HG03460 (cell line): ENCODE data around the gene FBXL7.
A peak's percentile ranks its signal among the peaks of the same experiment; 100 is the strongest.

Source experiments
- ATAC-seq: cut with Tn5 transposase; IDR thresholded peaks from one replicate; pipeline ENCODE4 v1.9.1; 2021; ENCODE audit not compliant: unreplicated experiment

The FBXL7 gene

DNA sequence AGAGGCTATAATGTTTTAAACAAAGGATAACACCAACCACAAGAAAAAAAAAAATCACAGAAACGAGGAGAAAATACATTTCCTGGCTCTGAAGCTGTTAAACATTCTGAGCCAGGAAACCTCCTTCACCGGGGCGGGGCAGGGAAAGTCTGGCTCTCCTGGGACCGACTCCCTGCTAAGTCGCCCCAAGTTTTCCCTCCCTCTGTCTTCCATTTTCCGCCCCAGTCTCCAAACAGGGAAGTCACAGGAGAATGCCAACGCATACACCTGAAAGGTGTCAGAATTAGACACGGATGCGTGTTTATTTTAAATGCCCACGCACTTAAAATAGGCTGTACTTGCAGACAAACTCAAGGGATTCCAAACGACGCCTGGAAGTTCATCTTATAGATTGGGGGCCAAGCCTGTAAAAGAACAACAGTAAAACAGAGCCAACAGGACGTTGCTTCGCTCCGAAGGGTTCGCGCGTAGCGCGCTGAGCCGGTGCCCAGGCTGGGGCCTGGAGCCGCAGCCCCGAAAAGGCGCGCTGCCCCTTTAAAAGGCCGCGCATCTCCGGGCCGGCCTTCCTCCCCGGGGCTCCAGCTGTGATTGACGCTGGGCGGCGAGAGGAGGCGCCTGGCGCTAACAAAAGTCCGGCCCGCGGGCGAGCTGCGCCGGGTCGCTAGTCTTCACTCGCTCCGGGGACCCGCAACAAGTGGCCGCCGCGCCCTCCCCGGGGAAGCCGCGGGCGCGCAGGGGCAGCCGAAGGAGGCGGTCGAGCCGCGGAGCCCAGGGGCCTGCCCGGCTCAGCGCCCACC lies at the start of gene FBXL7:
FBXL7 (plus strand) TSS at position 653 of the 797 bp plus-strand sequence.
- peak; percentile 46 for ATAC-seq

DNA sequence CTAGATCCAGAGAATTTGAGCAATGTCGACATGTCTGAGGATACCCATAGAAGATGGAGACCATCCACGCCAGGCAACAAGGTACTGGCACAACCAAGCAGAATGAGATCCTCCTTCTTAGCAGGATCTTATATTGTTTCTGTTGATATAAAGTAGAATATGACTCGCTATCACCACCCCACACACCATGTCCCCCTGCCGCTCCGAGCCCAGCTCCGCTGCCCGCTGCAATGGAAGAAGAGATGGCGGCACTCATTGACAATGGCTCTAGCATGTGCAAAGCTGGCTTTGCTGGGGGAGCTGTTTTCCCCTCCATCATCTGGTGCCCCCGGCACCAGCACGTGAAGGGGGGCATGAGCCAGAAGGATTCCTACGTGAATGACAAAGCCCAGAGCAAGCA lies 49.5 kb upstream of the FBXL7 start:
- no peak for ATAC-seq

DNA sequence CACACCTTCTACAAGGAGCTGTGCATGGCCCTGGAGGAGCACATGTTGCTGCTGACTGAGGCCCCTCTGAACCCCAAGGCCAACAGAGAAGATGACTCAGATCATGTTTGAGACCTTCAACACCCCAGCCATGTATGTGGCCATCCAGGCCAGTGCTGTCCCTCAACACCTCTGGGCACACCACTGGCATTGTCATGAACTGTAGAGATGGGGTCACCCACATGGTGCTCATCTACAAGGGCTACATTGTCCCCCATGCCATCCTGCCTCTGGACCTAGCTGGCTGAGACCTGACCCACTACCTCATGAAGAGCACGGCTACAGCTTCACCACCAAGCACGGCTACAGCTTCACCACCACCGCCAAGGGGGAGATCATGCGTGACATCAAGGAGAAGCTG lies 49.0 kb upstream of the FBXL7 start:
- no peak for ATAC-seq

DNA sequence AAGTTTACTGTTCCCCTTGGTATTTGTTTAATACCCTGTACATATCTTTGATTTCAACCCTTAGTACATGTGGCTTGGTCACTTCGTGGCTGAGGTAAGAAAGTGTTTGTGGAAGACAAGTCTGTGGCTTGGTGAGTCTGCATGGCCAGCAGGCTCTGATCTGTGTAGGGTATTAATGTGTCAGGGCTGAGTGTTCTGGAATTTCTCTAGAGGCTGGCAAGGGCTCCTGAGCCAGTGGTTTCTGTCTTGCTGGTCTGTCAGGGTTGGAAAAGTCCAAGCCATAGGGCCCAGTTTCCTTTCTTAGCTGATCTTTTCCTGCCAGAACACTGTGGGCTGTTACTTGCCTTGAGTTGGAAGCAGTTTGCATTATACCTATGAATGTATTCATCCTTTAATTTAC lies 48.0 kb upstream of the FBXL7 start:
- no peak for ATAC-seq

DNA sequence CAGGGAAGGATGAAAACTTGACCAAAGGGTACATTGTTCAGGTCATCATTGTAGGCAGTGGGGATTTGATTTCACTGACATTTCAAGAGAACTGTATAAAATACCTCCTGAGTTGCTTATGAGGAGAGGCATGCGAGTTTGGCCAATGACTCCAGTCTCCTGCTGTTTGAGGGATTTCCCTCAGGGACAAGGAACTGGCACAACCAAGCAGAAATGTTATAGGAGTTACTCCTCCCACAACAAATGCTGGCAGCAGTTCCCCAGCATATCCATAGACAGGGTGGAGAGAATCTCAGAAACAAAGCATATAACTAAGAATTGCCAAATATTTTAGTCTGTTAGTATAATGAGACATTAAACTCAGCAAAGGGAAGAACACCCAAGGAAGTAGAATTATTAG lies 47.2 kb upstream of the FBXL7 start:
- no peak for ATAC-seq

DNA sequence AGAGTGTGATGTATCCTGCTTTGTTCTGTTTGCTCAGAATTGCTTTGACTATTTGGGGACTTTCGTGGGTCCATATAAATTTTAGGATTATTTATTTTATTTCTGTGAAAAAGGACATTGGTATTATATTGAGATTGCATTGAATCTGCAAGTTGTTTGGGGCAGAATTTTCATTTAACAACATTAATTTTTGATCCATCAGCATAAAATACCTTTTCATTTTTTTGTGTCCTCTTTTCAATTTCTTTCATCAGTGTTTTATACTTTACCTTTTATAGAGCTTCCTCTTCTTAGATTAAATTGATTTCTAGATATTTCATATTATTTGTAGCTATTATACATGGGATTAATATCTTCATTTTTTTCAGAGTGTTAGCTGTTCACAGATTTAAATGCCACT lies 40.8 kb upstream of the FBXL7 start:
- ATAC-seq, result no peak

DNA sequence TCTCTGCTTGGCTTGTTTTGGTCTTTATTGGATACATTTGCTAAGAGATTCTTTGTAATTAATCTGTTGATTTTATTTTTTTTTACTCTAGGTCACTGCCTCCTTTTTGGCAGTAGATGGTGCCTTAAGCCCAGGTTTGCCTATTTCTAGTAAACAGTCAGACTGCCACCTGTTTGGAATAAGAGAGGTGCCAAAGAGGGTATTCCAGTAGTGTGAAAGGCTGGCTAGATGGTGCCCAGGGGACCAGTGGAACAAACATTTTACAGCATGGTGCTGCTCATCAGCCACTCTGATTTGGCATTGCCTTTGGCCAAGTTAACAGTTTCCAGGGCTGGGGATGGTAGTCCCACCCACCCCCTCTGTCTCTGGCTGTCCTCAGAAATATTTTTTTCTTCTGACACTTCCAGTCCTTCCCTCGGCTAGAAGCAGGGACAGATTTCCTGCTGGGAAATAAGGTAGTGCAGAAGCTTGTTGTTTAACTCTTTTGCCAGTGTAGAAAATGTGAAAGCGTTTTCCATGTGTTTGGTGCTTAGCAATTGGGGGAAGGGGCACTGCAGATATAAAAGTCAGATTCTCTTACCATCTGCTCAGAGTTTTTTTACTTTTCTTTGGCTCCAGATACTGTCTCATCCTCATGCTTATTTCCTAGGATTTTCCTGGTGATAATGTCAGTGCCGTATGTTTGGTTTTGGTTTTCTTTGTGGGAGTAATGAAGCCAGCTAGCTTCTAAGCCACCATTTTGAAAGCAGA lies 36.6 kb upstream of the FBXL7 start:
- ATAC-seq, result no peak

DNA sequence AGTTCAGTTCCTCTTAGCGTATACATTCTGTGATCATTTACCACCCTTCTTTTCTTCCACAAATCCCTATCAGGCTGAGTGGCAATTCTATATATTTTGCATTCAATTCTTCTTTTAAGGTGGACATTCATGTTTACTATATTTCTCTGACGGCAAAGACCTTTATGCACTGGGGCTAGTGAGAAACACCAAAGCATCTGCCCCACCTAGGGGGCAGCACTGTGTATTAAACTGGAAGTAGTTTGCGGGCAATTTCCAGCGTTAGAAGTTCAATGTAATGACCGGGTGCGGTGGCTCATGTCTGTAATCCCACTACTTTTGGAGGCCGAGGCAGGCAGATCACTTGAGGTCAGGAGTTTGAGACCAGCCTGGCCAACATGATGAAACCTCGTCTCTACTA lies 27.9 kb upstream of the FBXL7 start:
- no peak for ATAC-seq

DNA sequence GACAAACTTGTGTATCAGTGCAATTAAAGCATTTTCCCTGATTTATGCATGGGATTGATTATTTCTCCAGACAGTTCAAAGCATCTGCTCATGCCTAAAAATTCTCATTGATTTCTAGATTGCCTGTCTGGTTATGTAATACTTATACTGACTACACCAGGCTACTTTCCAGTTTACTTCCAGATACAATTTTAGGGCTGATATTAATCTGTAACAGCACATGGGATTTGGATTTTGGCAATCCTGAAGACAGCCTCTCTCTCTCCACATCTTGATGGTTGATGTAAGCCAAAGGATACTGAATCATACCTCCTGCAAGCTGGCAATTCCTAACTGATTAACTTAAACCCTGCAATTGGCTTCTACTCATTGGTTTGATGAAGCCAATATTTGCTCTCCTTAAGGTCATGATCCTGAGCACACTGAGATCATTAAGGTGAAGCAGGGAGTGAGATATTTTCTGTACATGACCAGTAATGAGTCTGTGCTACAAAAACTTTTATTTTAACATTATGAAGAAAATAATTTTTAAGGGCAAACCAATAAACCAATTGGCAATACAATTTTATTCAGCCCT lies 25.7 kb upstream of the FBXL7 start:
- ATAC-seq, result no peak

DNA sequence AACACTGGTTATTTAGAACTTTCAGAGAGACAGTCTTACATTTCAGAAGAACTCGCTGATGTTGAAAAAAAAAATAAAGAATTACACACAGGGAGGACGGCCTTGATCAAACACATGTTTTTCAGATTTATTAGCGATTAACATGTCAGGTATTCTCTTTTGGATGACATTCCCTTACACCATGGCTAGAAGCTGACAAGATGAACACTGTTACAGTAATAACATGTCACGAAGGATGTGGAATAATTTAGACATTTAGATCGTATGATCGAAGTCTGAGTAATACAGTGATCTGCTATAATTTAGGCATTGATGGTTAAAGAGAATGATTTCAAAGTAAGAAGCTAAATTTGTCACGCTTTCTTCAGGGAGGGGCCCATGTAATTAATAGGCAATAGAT lies 24.6 kb upstream of the FBXL7 start:
- no peak for ATAC-seq

DNA sequence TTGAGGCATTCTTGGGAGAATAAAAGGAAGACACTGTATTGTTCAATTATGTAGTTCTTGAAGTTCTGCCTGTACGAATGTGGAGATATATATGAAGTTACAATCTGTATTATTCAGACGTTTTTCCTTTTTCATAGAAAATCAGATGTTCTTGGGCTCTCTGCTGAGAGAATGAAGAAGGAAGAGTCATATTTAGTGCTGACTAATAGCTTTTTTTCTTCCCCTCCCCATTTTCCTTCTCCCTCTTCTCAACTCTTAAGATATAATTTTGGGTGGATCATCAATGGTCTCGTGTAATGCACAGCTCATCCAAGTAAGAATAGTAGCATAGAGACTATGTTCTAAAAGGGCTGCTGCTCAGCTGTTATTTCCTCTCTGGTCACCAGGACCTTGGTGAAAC lies 23.0 kb upstream of the FBXL7 start:
- no peak for ATAC-seq

DNA sequence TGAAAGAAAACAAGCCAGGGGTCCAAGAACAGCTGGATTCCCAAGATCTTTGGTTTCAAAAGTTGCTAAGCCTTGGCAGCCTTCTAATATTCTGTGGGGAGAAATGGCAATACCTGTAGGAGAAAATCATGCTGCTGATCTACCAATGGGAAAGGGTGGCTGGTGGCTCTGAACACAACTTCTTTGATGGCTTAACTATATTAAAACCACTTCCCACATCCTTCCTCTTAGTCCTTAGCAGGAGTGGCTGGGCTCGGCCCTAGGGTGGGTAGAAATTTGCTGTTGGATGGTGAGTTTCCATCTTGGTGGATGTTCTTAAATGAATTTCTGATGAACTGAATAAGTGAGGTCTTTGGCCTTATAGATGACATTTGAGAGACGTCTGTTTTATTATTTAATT lies 19.5 kb upstream of the FBXL7 start:
- ATAC-seq, result no peak

DNA sequence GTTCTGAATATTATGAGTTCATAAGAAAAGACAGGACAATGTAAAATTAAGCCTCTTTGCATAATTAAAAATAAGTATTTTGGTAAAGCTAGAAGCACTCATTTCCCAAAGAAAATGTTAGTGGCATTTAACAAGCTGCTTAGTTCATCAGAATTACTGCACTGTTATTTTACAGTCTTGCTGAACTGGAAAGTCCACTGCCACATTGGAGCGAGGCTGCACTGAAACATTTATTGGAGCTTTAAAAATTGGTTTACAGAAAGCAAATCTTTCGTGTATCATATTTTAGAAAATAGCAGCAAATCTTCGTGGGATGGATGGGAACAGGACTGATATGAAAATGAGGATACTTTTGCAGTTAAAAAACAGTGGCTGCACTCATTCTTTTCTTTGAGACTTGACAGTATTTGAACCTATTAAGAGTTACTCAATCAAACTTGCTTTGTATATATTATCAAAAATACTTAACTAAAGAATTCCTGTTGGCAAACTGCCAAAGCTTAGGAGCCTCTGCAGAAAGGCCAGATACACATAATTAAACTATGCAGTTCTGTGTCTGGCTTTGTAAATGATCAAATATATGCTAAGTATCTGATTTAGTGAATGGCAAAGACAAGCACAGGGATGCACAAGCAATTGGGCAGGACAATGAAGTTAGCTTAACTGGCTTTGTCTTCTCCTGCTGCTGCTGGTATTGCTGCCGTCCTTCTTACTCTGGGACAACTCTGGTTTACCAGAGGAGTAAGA lies 16.5 kb upstream of the FBXL7 start:
- no peak for ATAC-seq

DNA sequence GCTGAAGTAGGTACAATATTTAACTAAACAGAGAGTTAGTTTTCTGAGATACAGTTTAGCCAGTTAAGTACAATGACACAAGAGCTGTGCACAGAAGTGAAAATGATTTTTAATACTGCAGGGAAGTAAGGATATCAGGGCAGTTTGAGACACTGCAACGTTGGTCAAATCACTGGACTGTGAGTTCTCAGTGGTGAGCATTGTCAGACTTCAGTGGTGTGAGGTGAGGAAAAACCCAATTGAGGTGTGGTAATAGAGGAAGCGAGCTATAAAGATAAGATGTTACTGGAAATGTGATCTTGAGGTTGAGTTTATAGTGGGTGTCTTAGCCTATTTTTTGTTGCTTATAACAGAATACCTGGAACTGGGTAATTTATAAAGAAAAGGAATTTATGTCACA lies 12.8 kb upstream of the FBXL7 start:
- no peak for ATAC-seq

DNA sequence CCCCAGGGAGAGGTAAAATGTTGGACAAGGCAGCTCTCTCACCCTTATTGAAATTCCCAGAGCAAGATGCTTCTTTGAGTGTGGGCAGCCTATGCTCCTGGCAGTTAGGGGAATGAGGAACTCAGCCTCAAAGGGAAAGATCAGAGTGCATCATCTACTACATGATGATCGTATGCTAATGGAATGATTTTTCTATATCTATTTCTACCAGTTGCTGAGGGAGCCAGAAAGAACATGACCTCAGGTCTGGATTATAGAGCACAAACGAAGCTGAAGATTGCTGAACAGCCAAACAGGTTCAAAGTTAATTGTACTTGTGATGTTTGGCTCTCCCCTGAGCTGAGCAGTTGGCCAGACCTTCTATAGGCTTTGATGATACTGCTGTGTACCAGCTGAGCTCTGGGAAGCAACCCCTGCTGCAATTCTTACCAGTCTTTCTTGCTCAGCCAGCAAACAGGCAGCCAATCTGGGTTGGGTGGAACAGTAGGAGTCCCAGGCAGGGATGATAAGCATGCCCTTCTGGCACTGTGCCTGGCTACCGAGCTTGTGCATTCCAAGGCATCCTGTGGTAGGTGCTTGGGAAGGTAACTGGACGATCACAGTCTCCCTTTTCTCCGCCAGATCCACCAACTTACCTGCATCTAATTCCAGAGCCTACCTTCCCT lies 10.3 kb upstream of the FBXL7 start:
- no peak for ATAC-seq

DNA sequence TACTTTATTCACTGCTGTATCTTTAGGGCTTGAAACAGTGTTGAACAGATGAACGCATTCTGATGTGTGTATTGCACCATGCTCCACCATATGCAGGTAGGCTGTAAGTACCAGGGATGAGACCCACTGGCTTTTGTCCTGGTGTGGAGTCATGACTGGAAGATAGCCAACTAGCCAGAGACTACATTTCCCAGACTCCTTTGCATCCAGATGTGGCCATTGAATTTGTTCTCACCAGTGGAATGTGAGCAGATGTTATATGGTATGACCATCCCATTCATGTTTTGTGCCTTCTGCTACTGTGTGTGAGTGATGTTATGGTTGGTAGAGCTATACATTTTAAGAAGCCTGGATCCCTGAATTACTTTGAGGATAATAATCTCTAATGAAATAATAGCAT lies 7.4 kb upstream of the FBXL7 start:
- no peak for ATAC-seq

DNA sequence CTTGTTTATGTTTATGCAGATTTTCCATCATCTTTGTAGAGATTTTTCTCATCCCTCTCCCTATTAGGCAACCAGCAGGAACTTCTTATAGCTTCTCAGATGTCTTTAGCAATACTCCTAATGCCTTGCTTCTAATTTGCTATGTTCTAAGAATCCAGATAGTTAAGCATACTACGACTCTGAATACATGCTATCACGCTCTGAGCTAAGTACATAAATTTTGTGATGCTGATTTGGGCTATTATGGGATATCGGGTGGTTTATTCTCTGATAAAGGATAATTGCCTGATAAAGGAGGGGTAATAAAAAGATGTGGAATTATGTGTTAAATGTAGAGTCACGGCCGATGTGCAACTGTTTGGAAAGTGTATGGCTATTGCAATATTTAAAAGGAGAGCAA lies 6.5 kb upstream of the FBXL7 start:
- no peak for ATAC-seq

DNA sequence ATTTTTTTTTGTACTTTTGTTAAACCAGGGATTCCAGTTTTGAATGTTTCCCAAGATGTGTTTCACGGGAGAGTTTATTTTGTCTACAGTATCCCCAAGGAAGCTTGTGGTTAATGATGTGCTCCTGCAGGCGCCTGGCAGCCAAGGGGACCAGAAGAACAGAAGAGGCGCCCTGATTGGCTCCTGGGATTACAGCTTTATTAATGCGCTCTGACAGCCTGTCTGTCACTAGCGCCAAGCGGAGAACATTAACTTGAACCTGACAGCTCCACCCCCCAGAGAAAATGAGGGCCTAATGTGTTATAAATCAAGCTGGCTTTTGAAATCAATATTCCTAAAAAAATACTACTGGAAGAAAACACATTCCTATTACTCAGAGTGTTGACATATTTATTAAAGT lies 5.0 kb upstream of the FBXL7 start:
- no peak for ATAC-seq

DNA sequence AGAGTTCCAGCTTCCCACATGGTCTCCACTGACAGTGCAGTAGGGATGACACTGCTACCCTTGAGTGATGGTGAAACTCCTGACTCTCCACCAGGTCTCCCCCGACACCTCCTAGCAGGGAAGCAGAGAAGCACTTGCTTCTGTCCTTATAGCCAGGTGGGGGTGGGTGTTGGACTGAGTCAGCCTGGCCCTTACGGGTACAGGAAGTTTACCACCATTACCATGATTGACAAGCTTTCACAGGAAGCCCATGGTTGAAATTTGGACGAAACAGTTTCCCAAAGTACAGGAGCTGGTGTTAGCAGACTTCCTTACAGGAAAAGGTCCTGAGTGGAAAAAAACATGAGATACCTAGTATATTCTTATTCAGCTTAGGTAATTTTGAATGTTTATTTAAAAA lies 3.1 kb upstream of the FBXL7 start:
- ATAC-seq, result no peak

DNA sequence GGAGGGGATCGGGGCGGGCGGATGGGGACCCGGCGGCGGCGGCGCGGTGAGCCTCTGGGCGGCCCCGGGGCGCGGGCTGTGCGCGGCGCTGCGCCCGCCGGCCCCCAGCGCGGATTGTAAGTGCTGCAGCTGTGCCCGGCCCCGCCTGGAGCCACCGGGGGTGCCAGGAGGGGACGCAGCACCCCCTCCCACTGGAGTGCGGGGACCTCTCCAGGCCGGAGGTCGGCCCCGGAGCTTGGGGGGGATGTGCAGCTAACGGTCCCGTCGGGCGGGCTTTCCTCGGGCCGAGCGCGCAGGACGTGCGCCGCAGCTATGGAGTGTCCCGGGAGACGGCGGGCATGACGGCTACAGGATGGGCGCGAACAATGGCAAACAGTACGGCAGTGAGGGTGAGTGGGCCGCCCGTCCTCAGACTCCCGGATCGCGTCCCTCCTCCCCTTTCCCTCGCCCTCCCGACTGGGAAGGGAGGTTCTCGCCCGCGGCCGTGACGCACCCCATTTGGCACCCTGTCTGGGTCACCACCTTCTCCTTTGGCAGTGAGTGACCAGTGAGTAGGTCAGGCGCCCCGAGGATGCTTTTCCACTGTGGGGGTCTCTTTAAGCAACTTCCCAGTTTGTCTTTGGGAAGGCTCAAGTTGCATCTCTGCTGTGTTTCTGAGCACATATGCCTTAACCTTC lies 483 bp downstream of the FBXL7 start:
- ATAC-seq, result peak; percentile 18
